Ovary (tissue), 3 donors: ENCODE data around the gene OPCML.

Experiments
- CTCF ChIP-seq, 3 donors: fragments of 450-650 bp in 2 of 3; fragments of 200-600 bp in 1 of 3; IDR thresholded peaks; one replicate each; pipeline versions ENCODE4 v1.5.1 to v1.8.0; 2016 to 2022; ENCODE audit warnings: antibody characterized with exemption in 3 of 3, mild to moderate bottlenecking in 1 of 3
- EP300 ChIP-seq: sonication (generic); formaldehyde crosslinking; IDR thresholded peaks from one replicate; pipeline ENCODE4 v1.6.1; 2017; ENCODE audit warnings: antibody characterized with exemption
- POLR2A ChIP-seq: fragments of 450-650 bp; IDR thresholded peaks from one replicate; pipeline ENCODE4 v1.6.1; 2017; ENCODE audit warnings: antibody characterized with exemption, mild to moderate bottlenecking, moderate library complexity
- donor health status: DM: no; HTN: no; CAD: no.

- TF ChIP-seq CTCF (IDR thresholded peaks at IDR 0.05) (no peak), POLR2A (no peak), EP300 (no peak)
These were observed 657.7 kb downstream of the OPCML start for GRCh38 chr11:132874638-132875037.
